IMR-90 (cell line): ENCODE measurements around the gene USP35. TPM values are rescaled to one million over a fixed set of nuclear protein-coding genes. Genes with fewer than 3 reads are reported as not detected.

Source experiments
- ATAC-seq: fragments of 200-7000 bp; cut with Tn5 transposase; 2 replicates; pipeline ENCODE4 v1.9.1; 2020; ENCODE audit warnings: low read depth, mild to moderate bottlenecking, moderate library complexity
- BruUV-seq: library from RNA; stranded (reverse); fragments of 400-500 nt; replicated peaks from 2 replicates; lab custom pipeline; 2021; lab: Mats Ljungman, UMichigan
- CTCF ChIA-PET: fragments of 300-600 bp; formaldehyde crosslinking; extraction: SDS; loops from one replicate; lab custom pipeline; 2021; ENCODE audit warnings: antibody characterized with exemption; lab: Yijun Ruan, JAX
- POLR2A ChIA-PET: fragments of 300-600 bp; sonication (Branson Sonifier 250); formaldehyde crosslinking; loops from one replicate; lab custom pipeline; 2022; ENCODE audit warnings: antibody characterized with exemption; ENCODE audit not compliant: unreplicated experiment; lab: Charles Lee
- DNase-seq: peaks from one replicate; pipeline ENCODE4 v3.0.0; 2013
- H2AFZ ChIP-seq: replicated peaks from 2 replicates; pipeline ENCODE3; 2013; ENCODE audit warnings: low read length, mild to moderate bottlenecking; ENCODE audit not compliant: poor library complexity
- H2AK5ac ChIP-seq: 2 replicates; pipeline ENCODE4 v1.6.1; 2013; ENCODE audit warnings: low read depth, low read length, inconsistent platforms
- H2AK9ac ChIP-seq: replicated peaks from 2 replicates; pipeline ENCODE3; 2013; ENCODE audit warnings: mild to moderate bottlenecking, low read depth, low read length, moderate library complexity; ENCODE audit not compliant: poor library complexity
- H2BK120ac ChIP-seq: 2 replicates; pipeline ENCODE4 v1.6.1; 2013; ENCODE audit warnings: low read depth, low read length, inconsistent platforms
- H2BK15ac ChIP-seq: 3 replicates; pipeline ENCODE4 v1.6.1; 2013; ENCODE audit warnings: low read depth, low read length, inconsistent platforms
- H2BK20ac ChIP-seq: 2 replicates; pipeline ENCODE4 v1.6.1; 2013; ENCODE audit warnings: low read depth, mild to moderate bottlenecking, inconsistent platforms, low read length, moderate library complexity
- H2BK5ac ChIP-seq: 2 replicates; pipeline ENCODE4 v1.6.1; 2013; ENCODE audit warnings: mild to moderate bottlenecking, low read depth, low read length, inconsistent platforms; ENCODE audit not compliant: poor library complexity, severe bottlenecking
- H3K14ac ChIP-seq: replicated peaks from 2 replicates; pipeline ENCODE4 v1.6.1; 2013; ENCODE audit warnings: low read depth, low read length, inconsistent platforms
- H3K18ac ChIP-seq: 2 replicates; pipeline ENCODE4 v1.6.1; 2013; ENCODE audit warnings: low read depth, low read length, control low read depth
- H3K23ac ChIP-seq: 2 replicates; pipeline ENCODE4 v1.6.1; 2013; ENCODE audit warnings: low read depth, low read length, inconsistent platforms
- H3K27ac ChIP-seq: 2 replicates; pipeline ENCODE4 v1.5.1; 2013; ENCODE audit warnings: mild to moderate bottlenecking, control low read depth, low read length; ENCODE audit not compliant: insufficient read depth
- H3K27me3 ChIP-seq: 2 replicates; pipeline ENCODE4 v1.6.1; 2013; ENCODE audit warnings: low read length; ENCODE audit not compliant: control insufficient read depth, insufficient read depth
- H3K36me3 ChIP-seq: 2 replicates; pipeline ENCODE4 v1.6.1; 2013; ENCODE audit warnings: low read length, mixed read lengths; ENCODE audit not compliant: control insufficient read depth, insufficient read depth
- H3K4ac ChIP-seq: 2 replicates; pipeline ENCODE4 v1.6.1; 2013; ENCODE audit warnings: low read depth, low read length, inconsistent platforms
- H3K4me1 ChIP-seq: 2 replicates; pipeline ENCODE4 v1.6.1; 2013; ENCODE audit warnings: low read length, mixed read lengths; ENCODE audit not compliant: control insufficient read depth, insufficient read depth
- H3K4me2 ChIP-seq: 2 replicates; pipeline ENCODE4 v1.6.1; 2013; ENCODE audit warnings: low read depth, mild to moderate bottlenecking, control low read depth, low read length, moderate library complexity
- H3K4me3 ChIP-seq: 2 replicates; pipeline ENCODE4 v1.5.1; 2013; ENCODE audit warnings: low read depth, mild to moderate bottlenecking, control low read depth, low read length, moderate library complexity; ENCODE audit not compliant: insufficient read depth
- H3K56ac ChIP-seq: 2 replicates; pipeline ENCODE4 v1.6.1; 2013; ENCODE audit warnings: low read length, inconsistent platforms; ENCODE audit not compliant: insufficient read depth; ENCODE audit errors: extremely low read depth
- H3K79me1 ChIP-seq, 2 experiments: 2 replicates each; pipeline ENCODE4 v1.6.1; 2013; ENCODE audit warnings: low read length in 2 of 2, inconsistent platforms in 1 of 2, low read depth in 1 of 2
- H3K9ac ChIP-seq: 2 replicates; pipeline ENCODE4 v1.6.1; 2013; ENCODE audit warnings: low read depth, low read length, control low read depth
- H3K9me1 ChIP-seq: 2 replicates; pipeline ENCODE4 v1.6.1; 2013; ENCODE audit warnings: low read length, inconsistent platforms; ENCODE audit not compliant: insufficient read depth
- H3K9me3 ChIP-seq: 2 replicates; pipeline ENCODE4 v1.6.1; 2013; ENCODE audit warnings: low read length; ENCODE audit not compliant: control insufficient read depth, insufficient read depth
- H4K20me1 ChIP-seq: 2 replicates; pipeline ENCODE4 v1.6.1; 2013; ENCODE audit warnings: low read length, inconsistent platforms; ENCODE audit not compliant: insufficient read depth
- H4K5ac ChIP-seq: 2 replicates; pipeline ENCODE4 v1.6.1; 2013; ENCODE audit warnings: mild to moderate bottlenecking, low read depth, low read length, control low read depth
- H4K8ac ChIP-seq, 2 experiments: 2 replicates each; pipeline ENCODE4 v1.6.1; 2013; ENCODE audit warnings: low read depth in 2 of 2, low read length in 2 of 2, control low read depth in 1 of 2, inconsistent platforms in 1 of 2
- H4K91ac ChIP-seq: 2 replicates; pipeline ENCODE4 v1.6.1; 2013; ENCODE audit warnings: low read depth, low read length, inconsistent platforms; ENCODE audit not compliant: insufficient read depth
- BHLHE40 ChIP-seq: fragments of 150-350 bp; IDR thresholded peaks from 2 replicates; pipeline ENCODE4 v1.6.1; 2016; ENCODE audit warnings: mild to moderate bottlenecking, low read depth, low read length
- CEBPB ChIP-seq: IDR thresholded peaks from 2 replicates; pipeline ENCODE4 v1.6.1; 2012; ENCODE audit warnings: low read depth, low read length, improper control_type of control experiment
- CHD1 ChIP-seq: IDR thresholded peaks from 2 replicates; pipeline ENCODE4 v1.6.1; 2012; ENCODE audit warnings: low read depth, low read length, improper control_type of control experiment
- FOS ChIP-seq: fragments of 150-350 bp; IDR thresholded peaks from 2 replicates; pipeline ENCODE4 v1.6.1; 2016; ENCODE audit warnings: low read depth, low read length
- MAFK ChIP-seq: IDR thresholded peaks from 2 replicates; pipeline ENCODE4 v1.6.1; 2012; ENCODE audit warnings: low read depth, low read length, improper control_type of control experiment
- MAZ ChIP-seq: IDR thresholded peaks from 2 replicates; pipeline ENCODE4 v1.6.1; 2012; ENCODE audit warnings: low read depth, mild to moderate bottlenecking, low read length, improper control_type of control experiment, moderate library complexity, borderline replicate concordance
- MXI1 ChIP-seq: IDR thresholded peaks from 2 replicates; pipeline ENCODE4 v1.6.1; 2012; ENCODE audit warnings: low read depth, mild to moderate bottlenecking, low read length, moderate library complexity, borderline replicate concordance
- NFE2L2 ChIP-seq: fragments of 150-350 bp; IDR thresholded peaks from 2 replicates; pipeline ENCODE4 v1.6.1; 2016; ENCODE audit warnings: low read depth, mild to moderate bottlenecking, low read length
- POLR2A ChIP-seq: IDR thresholded peaks from 2 replicates; pipeline ENCODE4 v1.6.1; 2012; ENCODE audit warnings: mild to moderate bottlenecking, low read depth, low read length
- RAD21 ChIP-seq: IDR thresholded peaks from 2 replicates; pipeline ENCODE4 v1.6.1; 2012; ENCODE audit warnings: low read length, improper control_type of control experiment
- RCOR1 ChIP-seq: IDR thresholded peaks from 2 replicates; pipeline ENCODE4 v1.6.1; 2012; ENCODE audit warnings: mild to moderate bottlenecking, low read length, improper control_type of control experiment; ENCODE audit not compliant: insufficient replicate concordance
- RFX5 ChIP-seq: IDR thresholded peaks from 2 replicates; pipeline ENCODE4 v1.8.0; 2012; ENCODE audit warnings: low read depth, mild to moderate bottlenecking, low read length, moderate library complexity
- SMC3 ChIP-seq: fragments of 150-350 bp; IDR thresholded peaks from 2 replicates; pipeline ENCODE4 v1.6.1; 2016; ENCODE audit warnings: low read depth, mild to moderate bottlenecking, antibody characterized with exemption, low read length, moderate library complexity
- WGBS, 2 experiments: methylation state at CpG; one replicate each; pipeline versions ENCODE4 v1.1.5 to v1.1.7; 2013; ENCODE audit warnings: missing lambda C conversion rate in 2 of 2; ENCODE audit not compliant: insufficient read length in 1 of 2; ENCODE audit errors: extremely low coverage in 2 of 2; 5-methylcytosine and 5-hydroxymethylcytosine counted together
- dilution Hi-C: fragments of 300-500 bp; cut with HindIII; formaldehyde crosslinking; loops from one replicate; pipeline ENCODE4 v1.14.3; 2018; ENCODE audit warnings: low sequenced_read_pairs; ENCODE audit not compliant: unreplicated experiment
- in situ Hi-C: fragments of 300-500 bp; cut with MboI; formaldehyde crosslinking; loops from 3 replicates; pipeline ENCODE4 v1.14.3; 2019; ENCODE audit warnings: low sequenced_read_pairs, inconsistent platforms, mixed read lengths
- intact Hi-C: fragments of 100-400 bp; cut with micrococcal nuclease; formaldehyde crosslinking; loops from 2 replicates; pipeline ENCODE4 v1.10.0; 2022
- polyA plus RNA-seq, 3 experiments: library from polyadenylated mRNA; depleted of rRNA; stranded (reverse); fragments of >200 nt; gene quantifications; 2 replicates each; pipeline ENCODE4 v1.2.3, GENCODE V29; 2012; ENCODE audit warnings: low replicate concordance in 1 of 3
- total RNA-seq: library from RNA; depleted of rRNA; stranded (reverse); fragments of >200 nt; gene quantifications from 2 replicates; pipeline ENCODE4 v1.2.3, GENCODE V29; 2012
- TF ChIP-seq, protein P1 (sequence below): fragments of 150-350 bp; IDR thresholded peaks from 2 replicates; pipeline ENCODE4 v1.6.1; 2017; ENCODE audit warnings: mild to moderate bottlenecking, antibody characterized with exemption, low read length, low read depth
- TF ChIP-seq, protein P2 (sequence below): conservative IDR thresholded peaks from 2 replicates; pipeline ENCODE4 v1.5.1; 2012; ENCODE audit warnings: mild to moderate bottlenecking, low read depth, low read length, improper control_type of control experiment

The USP35 gene
- total and polyA plus RNA-seq, 2 of the 4 experiments (the other 2 are of a cell fraction), result 2.7 to 11.3 TPM

DNA sequence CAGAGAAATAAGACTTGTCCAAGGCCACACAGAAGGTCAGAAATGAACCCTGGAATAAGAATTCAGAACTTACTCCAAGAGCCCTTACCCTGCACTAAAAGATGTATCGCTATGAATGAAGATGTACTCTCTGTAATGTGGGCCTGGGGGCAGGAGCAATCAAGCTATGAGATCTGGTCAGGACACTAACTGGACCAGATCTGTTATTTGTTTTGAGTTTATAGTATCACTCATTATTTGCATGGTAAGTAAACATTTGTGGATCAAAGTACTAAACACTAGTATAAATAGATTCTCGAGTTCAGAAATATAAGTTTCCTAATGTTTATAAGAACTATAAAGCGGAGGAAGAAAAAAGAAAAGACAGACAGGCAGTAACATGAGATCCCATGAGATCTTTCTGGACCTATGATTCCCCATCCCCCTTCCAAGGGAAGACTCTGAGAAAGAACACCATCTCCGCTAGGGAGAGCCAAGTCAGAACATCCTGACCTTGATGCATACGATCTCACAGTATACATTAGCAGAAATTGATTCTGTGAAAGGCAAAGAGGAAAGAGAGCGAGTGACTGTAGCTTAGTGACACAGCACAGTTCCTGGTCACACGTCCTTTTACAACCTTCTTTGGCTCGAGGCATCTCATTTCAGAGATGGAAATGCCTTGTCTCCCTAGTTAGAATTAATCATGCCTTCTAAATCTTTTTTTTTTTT lies 71.2 kb downstream of the USP35 start (continued):
- no peak for TF ChIP-seq POLR2A

DNA sequence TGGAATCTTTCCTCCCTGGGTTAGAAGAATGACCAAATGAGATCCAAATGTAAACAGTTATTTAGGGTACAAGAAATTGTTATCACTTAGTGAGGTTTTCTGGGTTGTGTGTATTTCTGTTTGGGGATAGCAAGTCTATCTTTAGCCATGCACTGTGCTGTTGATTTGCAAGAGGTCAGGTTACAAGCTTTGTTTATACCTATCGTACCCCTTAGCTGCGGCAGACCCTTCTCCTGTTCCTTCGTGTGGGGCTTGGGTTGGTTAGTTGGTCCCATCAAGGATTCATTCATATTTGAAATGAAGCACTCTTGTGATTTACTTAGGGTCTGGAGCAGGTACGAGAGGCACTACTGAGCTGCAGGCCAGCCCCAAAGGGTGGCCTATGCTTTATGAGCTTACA lies 72.6 kb downstream of the USP35 start:
- Histone ChIP-seq H3K23ac (no peak overlapping the region), H3K9ac (no peak overlapping the region), H3K9me1 (0 out of 2 replicates have a peak, but pooled peaks cover 3% of the 10 kb centered on the region), H3K4me2 (no peak overlapping the region), H2BK20ac (no peak overlapping the region), H2AK9ac (no peak overlapping the region), H3K36me3 (no peaks in the 10 kb centered on the region), H4K20me1 (no peaks in the 10 kb centered on the region; the same call in 1 of the 2 replicates), H3K27me3 (no peaks in the 10 kb centered on the region), H3K27ac (no peak overlapping the region), H4K91ac (no peak overlapping the region), H4K5ac (no peak overlapping the region), H2BK5ac (no peak overlapping the region), H2BK120ac (no peak overlapping the region), H2BK15ac (no peak overlapping the region), H2AK5ac (no peak overlapping the region), H3K4me3 (no peak overlapping the region), H3K14ac (no peak overlapping the region), H3K56ac (no peak overlapping the region), H4K8ac (no peak overlapping the region), H3K4ac (no peak overlapping the region), H3K79me1 (peaks cover 0 to 5% of the 10 kb centered on the region in 2 experiments; a peak in 2 of 4 replicates), H3K9me3 (no peaks in the 10 kb centered on the region), H2AFZ (no peak overlapping the region), H3K4me1 (peaks cover 7% of the 10 kb centered on the region), H3K18ac (no peak overlapping the region)
- in situ Hi-C loops (no loop called here), dilution Hi-C loops (no loop called here), intact Hi-C loops (no loop called here)
- 58% methylated on average over 2 of the region's 4 CpGs; no CpG with 5 or more reads in 1 of the 2 experiments for WGBS, 2 experiments
- CTCF ChIA-PET, result no interaction called here
- ATAC-seq, result no peak
- BruUV-seq, result no TSS peak
- POLR2A ChIA-PET, result no interaction called here
- DNase-seq, result no peak
- TF ChIP-seq MAZ (no peak), FOS (no peak), BHLHE40 (no peak), RAD21 (no peak), NFE2L2 (no peak), MXI1 (no peak), RCOR1 (no peak), RFX5 (no peak), SMC3 (no peak), CEBPB (no peak), CHD1 (no peak), MAFK (no peak)
- TF ChIP-seq, protein P1, sequence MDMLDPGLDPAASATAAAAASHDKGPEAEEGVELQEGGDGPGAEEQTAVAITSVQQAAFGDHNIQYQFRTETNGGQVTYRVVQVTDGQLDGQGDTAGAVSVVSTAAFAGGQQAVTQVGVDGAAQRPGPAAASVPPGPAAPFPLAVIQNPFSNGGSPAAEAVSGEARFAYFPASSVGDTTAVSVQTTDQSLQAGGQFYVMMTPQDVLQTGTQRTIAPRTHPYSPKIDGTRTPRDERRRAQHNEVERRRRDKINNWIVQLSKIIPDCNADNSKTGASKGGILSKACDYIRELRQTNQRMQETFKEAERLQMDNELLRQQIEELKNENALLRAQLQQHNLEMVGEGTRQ, result no peak
- TF ChIP-seq, protein P2, sequence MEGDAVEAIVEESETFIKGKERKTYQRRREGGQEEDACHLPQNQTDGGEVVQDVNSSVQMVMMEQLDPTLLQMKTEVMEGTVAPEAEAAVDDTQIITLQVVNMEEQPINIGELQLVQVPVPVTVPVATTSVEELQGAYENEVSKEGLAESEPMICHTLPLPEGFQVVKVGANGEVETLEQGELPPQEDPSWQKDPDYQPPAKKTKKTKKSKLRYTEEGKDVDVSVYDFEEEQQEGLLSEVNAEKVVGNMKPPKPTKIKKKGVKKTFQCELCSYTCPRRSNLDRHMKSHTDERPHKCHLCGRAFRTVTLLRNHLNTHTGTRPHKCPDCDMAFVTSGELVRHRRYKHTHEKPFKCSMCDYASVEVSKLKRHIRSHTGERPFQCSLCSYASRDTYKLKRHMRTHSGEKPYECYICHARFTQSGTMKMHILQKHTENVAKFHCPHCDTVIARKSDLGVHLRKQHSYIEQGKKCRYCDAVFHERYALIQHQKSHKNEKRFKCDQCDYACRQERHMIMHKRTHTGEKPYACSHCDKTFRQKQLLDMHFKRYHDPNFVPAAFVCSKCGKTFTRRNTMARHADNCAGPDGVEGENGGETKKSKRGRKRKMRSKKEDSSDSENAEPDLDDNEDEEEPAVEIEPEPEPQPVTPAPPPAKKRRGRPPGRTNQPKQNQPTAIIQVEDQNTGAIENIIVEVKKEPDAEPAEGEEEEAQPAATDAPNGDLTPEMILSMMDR, result no peak
